ENCODE data around the gene CCL26. TPM values are rescaled to one million over a fixed set of nuclear protein-coding genes. Genes with fewer than 3 reads are reported as not detected.

Gene CCL26
- total RNA-seq, 4 donors from 2014 or later, result 1.2 to 2.0 TPM; not detected in 2

GRCh38 chr7:75734586-75735458 is 37.2 kb downstream of the CCL26 start:
- TF ChIP-seq POLR2A (IDR thresholded peaks at IDR 0.05; ENCODE audit: low read depth) (no peak), POLR2AphosphoS5 (IDR thresholded peaks at IDR 0.05) (no peak), EP300 (IDR thresholded peaks at IDR 0.05) (no peak), CTCF (IDR thresholded peaks at IDR 0.05) (no peak)
- H3K27me3 ChIP-seq, result no peaks in the 10 kb centered on the region
- H3K27ac ChIP-seq (replicated peaks in 1 of 4), result no peak overlapping the region
- no peaks in the 10 kb centered on the region for H3K9me3 ChIP-seq
- no peak for DNase-seq (ENCODE audit: extremely low spot score)
- intact Hi-C loops (cut with DNase I), result no loop called here
- WGBS, result 85% methylated on average over 9 of the region's 9 CpGs
- H3K36me3 ChIP-seq, result peaks cover 0 to 5% (median 2%) of the 10 kb centered on the region in 4 donors
- no peak overlapping the region for H3K4me3 ChIP-seq
- H3K4me1 ChIP-seq, result peaks cover 26 to 41% (median 29%) of the 10 kb centered on the region in 4 donors

GRCh38 chr7:75732764-75733630 is 39.0 kb downstream of the CCL26 start:
- no peak overlapping the region for H3K4me3 ChIP-seq
- TF ChIP-seq POLR2AphosphoS5 (IDR thresholded peaks at IDR 0.05) (no peak), POLR2A (IDR thresholded peaks at IDR 0.05; ENCODE audit: low read depth) (no peak), EP300 (IDR thresholded peaks at IDR 0.05) (no peak), CTCF (IDR thresholded peaks at IDR 0.05) (no peak)
- peaks cover 0 to 5% (median 2%) of the 10 kb centered on the region in 4 donors for H3K36me3 ChIP-seq
- peaks cover 25 to 46% (median 32%) of the 10 kb centered on the region in 4 donors for H3K4me1 ChIP-seq
- DNase-seq (ENCODE audit: extremely low spot score), result no peak
- WGBS, result 57% methylated on average over 15 of the region's 15 CpGs
- intact Hi-C loops (cut with DNase I), result no loop called here
- no peaks in the 10 kb centered on the region for H3K9me3 ChIP-seq
- H3K27me3 ChIP-seq, result no peaks in the 10 kb centered on the region
- peak overlapping the region in 3 of 4 donors; percentile 15 to 57 (median 21) for H3K27ac ChIP-seq (replicated peaks in 1 of 4)

DNA sequence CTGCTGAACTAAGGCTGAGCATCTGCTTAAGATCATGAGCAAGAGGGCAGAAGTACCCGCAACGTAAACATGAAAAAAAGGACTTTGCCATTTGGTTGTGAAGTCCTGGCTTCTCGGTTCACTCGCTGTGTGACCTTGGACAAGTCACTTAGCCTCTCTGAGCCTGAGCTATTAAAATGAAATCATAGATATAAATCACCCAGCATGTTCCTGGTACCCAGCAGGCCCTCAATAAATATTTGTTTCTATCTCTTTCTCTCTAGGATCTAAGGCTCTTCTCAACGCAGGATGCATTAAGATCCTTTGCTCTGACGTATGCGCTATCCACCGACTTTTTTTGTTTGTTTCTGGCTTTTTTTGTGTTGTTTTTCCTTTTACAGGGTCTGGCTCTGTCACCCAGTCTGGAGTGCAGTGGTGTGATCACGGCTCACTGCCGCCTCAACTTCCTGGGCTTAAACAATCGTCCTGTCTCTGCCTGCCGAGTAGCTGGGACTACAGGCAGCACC is 39.9 kb downstream of the CCL26 start:
- intact Hi-C loops (cut with DNase I), result no loop called here
- Histone ChIP-seq H3K4me1 (peaks cover 19 to 36% (median 26%) of the 10 kb centered on the region in 4 donors), H3K27ac (replicated peaks in 1 of 4) (peak overlapping the region in 2 of 4 donors; percentile 15 to 57), H3K4me3 (no peak overlapping the region), H3K9me3 (no peaks in the 10 kb centered on the region), H3K27me3 (no peaks in the 10 kb centered on the region), H3K36me3 (peaks cover 0 to 7% (median 2%) of the 10 kb centered on the region in 4 donors)
- TF ChIP-seq EP300 (IDR thresholded peaks at IDR 0.05), result no peak
- TF ChIP-seq CTCF (IDR thresholded peaks at IDR 0.05), result no peak
- no peak for TF ChIP-seq POLR2A (IDR thresholded peaks at IDR 0.05; ENCODE audit: low read depth)
- no peak for TF ChIP-seq POLR2AphosphoS5 (IDR thresholded peaks at IDR 0.05)
- no peak for DNase-seq (ENCODE audit: extremely low spot score)
- 83% methylated on average over 12 of the region's 12 CpGs for WGBS

DNA sequence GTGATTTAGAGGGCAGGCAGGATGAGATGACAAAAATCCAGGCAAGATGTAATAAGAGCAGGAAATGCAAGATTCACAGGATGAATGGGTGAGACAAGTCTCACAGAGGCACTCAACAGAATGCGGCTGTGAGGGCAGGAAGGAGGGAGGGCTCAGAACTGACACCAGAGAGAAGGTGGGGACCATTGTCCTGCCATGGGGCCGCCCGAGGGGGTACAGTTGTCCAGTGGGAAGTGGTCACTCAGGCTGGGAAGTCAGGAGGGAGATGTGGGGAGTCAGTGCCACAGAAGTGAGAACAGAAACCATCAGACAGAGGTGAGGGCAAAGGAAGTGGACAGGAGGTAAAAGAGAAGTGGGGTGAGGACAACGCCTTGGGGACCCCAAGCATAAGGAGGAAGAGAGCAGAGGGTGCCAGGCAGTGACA is 42.1 kb downstream of the CCL26 start:
- Histone ChIP-seq H3K36me3 (peaks cover 0 to 8% (median under 1%) of the 10 kb centered on the region in 4 donors), H3K27me3 (no peaks in the 10 kb centered on the region), H3K27ac (replicated peaks in 1 of 4) (no peak overlapping the region), H3K9me3 (no peaks in the 10 kb centered on the region), H3K4me1 (peaks cover 14 to 26% (median 19%) of the 10 kb centered on the region in 4 donors), H3K4me3 (no peak overlapping the region)
- no peak for DNase-seq (ENCODE audit: extremely low spot score)
- WGBS, result 77% methylated on average over 4 of the region's 4 CpGs
- intact Hi-C loops (cut with DNase I), result no loop called here
- TF ChIP-seq CTCF (IDR thresholded peaks at IDR 0.05) (no peak), POLR2A (IDR thresholded peaks at IDR 0.05; ENCODE audit: low read depth) (no peak), POLR2AphosphoS5 (IDR thresholded peaks at IDR 0.05) (no peak), EP300 (IDR thresholded peaks at IDR 0.05) (no peak)
